GM21825 (cell line): ENCODE results near the gene SULF2.

Experiments used
- ATAC-seq: cut with Tn5 transposase; IDR thresholded peaks from one replicate; pipeline ENCODE4 v1.9.1; 2021; ENCODE audit warnings: mild to moderate bottlenecking, moderate library complexity; ENCODE audit not compliant: unreplicated experiment

SULF2 gene

DNA sequence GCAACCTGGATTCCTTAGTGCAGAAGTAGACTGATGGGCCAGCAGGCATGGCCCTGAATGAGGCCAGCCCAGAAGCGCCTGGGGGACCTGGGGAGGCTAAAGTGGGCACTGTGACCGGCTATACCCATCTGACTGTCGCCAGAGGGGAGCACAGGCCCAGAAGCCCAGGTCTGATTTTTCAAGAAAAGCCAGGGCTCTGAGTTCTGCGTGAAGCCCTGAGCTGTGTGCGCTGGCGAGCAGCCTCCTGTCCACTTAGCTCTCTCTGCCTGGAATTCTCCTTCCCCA lies 111.7 kb downstream of the SULF2 start:
- no peak for ATAC-seq

GRCh38 chr20:47672886-47673670 lies 112.2 kb downstream of the SULF2 start:
- ATAC-seq = no peak

- no peak for ATAC-seq
Measured at GRCh38 chr20:47672166-47672565, 113.1 kb downstream of the SULF2 start.

DNA sequence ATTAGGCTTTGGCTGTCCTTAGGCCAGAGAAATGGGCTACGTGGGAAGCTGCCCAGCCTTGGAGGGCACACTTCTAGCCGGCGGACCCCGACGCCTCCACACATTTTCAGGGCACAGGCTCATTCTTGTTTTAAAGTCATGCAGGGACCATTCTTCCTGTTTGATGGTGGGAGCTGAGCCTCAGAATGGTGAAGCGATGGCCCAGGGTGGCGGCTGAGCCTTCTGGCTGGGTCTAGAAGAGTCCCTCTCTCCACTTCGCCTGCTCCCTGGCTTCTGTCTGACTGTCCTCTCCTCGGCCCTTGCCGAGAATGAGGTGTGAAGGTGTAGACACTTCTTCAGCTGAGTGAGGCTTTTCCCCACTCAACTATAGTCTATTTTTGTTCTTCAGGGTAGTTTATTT lies 114.4 kb downstream of the SULF2 start:
- ATAC-seq = no peak

DNA sequence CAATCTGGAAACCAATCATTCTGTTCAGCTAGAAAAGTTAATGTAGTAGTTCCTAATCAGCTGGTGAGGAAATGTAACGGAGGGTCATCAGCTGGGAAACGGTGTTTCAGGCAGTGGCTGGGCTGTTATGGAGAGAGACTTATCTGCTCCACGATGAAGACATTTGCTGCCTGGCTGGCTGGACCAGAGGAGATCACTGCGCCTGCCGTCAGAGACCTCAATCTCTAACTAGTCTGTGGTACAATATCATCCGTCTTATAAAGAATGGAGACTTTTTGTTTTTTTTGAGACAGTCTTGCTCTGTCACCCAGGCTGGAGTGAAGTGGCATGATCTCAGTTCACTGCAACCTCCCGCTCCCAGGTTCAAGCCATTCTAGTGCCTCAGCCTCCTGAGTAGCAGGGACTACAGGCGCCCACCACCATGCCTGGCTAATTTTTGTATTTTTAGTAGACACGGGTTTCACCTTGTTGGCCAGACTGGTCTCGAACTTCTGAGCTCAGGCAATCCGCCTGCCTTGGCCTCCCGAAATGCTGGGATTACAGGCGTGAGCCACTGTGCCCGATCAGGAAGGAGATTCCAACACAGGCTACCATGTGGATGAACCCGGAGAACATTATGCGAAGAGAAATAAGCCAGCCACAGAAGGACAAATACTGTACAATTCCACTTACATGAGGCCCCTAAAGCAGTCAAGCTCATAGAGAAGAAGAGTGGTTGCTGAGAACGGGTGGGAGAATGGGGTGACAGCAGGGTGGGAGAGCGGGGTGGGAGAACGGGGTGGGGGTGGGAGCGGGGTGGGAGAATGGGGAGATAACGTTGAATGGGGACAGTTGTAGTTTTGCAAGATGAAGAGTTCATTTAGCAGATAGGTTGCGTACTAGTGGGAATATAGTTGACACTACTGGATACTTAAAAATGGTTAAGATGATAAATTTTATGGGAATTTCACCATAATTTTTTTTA lies 115.1 kb downstream of the SULF2 start:
- ATAC-seq = no peak

- ATAC-seq = no peak
Measured at GRCh38 chr20:47669489-47669888, 115.8 kb downstream of the SULF2 start.

GRCh38 chr20:47669152-47669425 lies 116.2 kb downstream of the SULF2 start:
- ATAC-seq = no peak

DNA sequence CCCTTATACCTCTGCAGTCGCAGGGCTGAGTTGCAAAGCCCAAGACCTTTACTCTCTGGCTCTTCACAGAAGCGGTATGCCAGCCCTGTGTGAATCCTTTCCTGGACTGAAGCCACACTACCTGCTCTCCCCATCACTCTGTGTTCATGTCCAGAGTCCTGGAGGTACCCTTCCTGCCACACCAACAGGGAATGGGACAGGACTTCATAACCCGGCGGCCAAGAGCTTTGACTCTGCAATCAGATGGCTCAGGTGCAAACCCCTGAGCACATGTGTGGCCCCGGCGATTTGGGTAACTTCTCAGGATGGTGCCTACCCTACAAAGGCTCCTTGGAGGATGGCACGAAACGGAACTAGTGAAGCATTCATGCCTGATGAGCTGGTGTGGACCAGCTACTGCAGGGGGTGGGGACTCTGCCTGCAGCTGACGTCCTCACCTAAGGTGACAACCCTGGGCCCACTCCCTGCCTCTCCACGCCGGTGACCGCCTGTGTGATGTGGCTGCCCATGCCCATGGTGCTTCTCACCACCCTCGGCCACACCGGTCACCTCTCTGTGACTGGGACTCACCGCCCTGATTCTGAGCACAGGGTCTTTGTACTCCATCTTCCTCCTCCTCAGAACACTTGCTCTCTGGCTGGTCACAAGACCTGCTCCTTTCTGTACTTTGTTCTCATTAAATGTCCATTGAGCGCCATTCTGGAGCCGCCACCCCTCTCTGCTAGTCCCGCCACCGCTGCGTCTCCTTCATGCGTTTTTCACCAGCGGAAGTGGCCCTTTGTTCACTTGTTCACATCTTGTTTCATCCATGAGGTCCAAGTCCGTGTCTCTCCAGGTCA lies 116.7 kb downstream of the SULF2 start:
- ATAC-seq = no peak

DNA sequence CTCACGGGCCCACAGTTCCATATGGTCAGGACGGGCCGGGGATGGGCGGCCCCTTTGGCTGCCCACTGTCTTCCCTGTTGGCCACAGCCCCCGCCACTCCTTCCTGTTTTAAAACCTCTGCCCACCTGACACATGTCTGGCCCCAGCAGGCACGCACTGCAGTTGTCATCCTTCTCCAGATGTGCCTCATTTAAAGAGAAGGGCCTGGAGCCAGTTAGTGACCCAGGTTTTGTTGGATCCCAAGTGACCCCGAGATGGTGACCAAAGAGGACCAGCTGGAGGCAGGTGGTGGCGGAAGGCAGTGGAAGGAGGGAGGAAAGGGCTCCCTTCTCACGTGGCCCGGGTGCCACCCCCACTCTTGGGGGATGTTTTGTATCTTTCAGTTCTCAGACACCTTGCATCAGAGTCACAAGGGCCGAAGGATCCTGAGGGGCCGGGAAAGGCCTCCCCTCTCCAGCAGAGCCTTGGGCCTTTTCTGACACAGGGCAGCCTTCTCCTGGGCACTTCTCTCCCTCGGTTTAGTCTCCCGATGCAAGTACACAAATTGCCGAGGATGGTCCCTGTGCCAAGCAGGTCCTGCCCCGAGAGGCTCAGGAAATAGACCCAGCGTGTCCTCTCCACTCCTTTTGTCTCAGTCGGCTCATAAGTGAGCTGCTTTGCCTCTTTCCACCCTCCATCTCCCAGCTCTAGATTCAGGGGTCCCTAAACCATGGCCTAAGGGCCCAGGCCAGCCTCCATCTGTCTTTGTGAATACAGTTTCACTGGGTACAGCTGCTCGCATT lies 117.6 kb downstream of the SULF2 start:
- ATAC-seq = no peak

DNA sequence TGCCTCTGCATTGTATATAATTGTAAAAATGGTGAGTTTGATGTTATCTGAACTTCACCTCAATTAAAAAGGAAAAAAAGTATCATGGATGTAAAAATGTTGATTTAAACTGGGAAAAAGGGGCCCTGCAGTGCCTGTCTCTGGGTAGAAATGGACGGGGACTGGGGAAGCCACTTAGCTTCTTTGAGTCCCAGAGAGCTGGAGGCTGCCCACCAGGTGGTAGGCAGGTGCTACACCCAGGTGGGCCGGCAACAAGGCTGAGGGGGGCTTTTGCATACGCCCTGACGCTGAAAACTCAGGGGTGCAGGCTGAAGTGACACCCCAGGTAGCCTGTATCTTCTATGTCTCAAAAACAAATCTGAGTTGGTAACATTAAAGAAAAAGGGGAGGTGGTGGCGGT lies 118.2 kb downstream of the SULF2 start:
- no peak for ATAC-seq

DNA sequence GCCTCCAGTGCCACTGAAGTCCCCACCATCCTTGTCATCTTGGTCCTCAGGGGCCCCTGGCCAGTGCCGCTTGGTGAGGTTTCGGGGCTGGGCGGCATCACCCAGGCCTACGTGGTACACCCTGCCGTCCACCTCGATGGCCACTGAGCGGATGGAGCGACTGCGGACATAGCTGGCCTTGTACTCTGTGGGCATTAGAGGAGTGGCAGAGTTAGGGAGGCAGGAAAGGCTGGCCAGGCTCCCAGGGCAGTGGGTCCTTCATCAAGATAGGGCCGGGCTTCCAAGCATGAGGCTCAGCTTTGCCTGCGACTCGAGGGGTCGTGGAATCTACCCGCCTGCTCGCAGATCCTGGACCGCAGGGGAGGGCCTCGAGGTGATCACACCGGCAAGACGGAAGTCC lies 119.0 kb downstream of the SULF2 start:
- no peak for ATAC-seq

DNA sequence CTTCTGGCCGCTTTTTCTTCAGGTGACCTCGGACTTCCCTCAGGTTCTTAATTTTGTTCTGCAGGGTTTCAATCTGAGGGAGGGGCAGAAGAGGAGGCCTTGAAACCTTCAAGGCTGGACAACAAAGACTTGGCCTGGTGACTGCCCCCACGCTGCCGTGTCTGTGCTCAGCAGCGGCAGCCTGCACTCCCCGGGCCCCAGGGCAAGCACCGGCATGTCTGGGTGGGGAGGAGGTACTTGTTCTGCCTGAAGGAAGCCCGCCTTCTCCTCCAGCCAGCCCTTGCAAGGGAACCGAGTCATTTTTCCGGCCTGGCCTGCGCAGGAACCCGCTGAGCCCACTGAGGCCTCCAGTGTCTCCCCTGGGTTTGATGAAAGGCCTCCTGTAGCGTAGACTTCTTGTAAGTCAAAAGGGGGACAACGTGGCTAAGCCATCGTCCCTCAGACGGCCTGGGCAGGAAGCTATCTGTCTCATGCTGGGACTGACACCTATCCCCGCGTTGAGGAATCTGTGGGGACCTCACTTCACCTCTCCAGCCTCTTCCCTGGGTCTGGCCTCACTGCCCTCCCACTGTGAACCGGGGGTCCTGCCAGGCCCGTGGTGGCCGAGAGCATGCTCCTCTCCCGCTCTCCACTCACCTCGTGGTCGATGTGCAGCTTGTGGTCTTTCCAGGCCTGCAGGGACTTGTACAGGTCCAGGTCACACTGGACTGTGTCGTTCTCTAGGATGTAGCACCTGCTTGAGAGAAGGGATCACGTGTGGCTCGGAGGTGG lies 119.9 kb downstream of the SULF2 start:
- no peak for ATAC-seq

DNA sequence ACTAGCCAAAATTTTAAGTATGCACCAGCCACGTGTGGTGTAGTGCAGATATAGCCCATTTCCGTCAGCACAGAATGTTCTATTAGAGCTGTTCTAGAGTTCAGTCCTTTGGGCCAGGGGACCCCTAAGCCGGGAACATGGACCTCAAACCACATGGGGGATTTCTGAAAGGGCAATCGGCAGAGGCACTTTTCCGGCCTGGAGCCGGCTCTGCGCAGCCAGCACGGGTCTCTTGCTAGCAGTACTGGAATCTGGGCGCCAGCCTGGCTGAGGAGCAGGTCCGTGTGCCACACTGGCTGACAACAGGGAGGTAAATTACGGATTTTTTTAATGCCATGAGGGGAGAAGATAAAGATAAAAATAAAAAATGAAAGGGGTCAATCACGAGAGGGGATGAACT lies 120.5 kb downstream of the SULF2 start:
- no peak for ATAC-seq

- ATAC-seq = no peak
Measured at GRCh38 chr20:47664068-47664437, 121.2 kb downstream of the SULF2 start.

DNA sequence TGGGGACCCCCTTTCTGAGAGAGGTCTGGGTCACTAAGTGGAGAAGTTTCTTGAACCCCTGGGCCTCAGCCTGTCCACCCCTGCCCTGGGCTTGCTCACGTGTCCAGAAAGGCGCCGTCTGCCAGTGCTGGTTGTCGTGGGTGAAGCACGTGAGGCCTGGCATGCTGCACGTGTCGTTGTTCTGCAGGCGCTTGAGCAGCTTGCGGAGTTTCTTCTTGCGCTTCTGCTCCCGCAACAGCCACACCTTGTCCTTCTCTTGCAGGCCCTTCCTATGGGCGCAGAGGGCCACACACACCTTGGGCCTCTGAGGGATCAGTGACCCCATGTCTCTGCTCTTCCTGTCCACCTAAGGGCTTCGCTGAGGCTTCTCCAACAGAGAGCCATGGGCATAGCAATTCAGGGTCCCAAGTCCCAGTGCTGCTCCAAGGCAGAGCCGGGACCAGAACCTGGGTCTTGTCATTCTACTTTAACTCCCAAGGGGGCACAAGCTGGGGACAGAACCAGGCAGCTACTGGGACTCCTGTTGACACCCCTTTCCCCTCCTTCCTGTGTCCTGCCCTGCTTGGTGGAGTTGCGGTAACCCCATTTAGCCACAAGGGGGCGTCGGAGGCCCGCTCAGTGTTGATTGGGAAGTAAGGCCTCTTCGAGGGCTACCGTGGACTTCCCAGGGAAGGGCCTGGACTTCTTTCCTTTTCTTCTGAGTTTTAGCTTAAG lies 121.8 kb downstream of the SULF2 start:
- peak; percentile 51 for ATAC-seq

GRCh38 chr20:47662483-47663353 lies 122.6 kb downstream of the SULF2 start:
- ATAC-seq = no peak

DNA sequence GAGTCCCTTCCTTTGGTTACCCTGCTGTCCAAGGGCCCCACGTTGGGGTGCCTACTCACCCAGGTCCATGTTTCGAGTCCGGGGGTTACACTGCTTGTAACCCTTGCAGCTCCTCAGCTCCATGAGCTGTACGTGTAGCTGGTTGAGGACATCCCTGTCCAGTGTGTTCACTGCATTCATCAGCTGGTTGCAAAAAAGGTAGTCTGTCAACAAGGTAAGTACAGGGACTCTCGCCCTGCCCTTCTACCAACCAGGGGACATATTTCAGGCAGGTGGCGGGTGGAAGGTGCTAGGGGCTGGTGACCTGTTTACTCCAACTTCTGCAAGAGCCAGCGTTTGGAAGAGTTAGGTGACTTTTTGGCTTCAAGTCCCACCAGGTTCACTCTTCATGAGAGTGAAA lies 123.6 kb downstream of the SULF2 start:
- ATAC-seq = no peak

- ATAC-seq = no peak
Measured at GRCh38 chr20:47660983-47661700, 124.1 kb downstream of the SULF2 start.
